ENCODE data around the gene TMEM240. TPM values are rescaled to one million over a fixed set of nuclear protein-coding genes. Genes with fewer than 3 reads are reported as not detected.
A peak's percentile ranks its signal among the peaks of the same experiment; 100 is the strongest.

The TMEM240 gene
- total RNA-seq, 2 donors from 2014 or later = 0.77 to 0.91 TPM

GRCh38 chr1:1537626-1538250 lies 2.7 kb downstream of the TMEM240 start:
- H3K9me3 ChIP-seq = no peaks in the 10 kb centered on the region
- H3K27ac ChIP-seq = no peak overlapping the region
- DNase-seq = no peak
- no peak overlapping the region for H3K4me3 ChIP-seq
- peaks cover 4% of the 10 kb centered on the region for H3K4me1 ChIP-seq
- H3K36me3 ChIP-seq = no peaks in the 10 kb centered on the region
- intact Hi-C loops (cut with DNase I) = no loop called here
- H3K9ac ChIP-seq (ENCODE audit: low read depth in 2 of 2, low read length in 2 of 2) = peak overlapping the region in 1 of 2 donors; percentile 35
- TF ChIP-seq CTCF (IDR thresholded peaks at IDR 0.05) = no peak
- no peaks in the 10 kb centered on the region for H3K27me3 ChIP-seq

GRCh38 chr1:1536938-1537546 lies 3.4 kb downstream of the TMEM240 start:
- H3K4me3 ChIP-seq = no peak overlapping the region
- peaks cover 4% of the 10 kb centered on the region for H3K4me1 ChIP-seq
- no peak overlapping the region for H3K9ac ChIP-seq (ENCODE audit: low read depth in 2 of 2, low read length in 2 of 2)
- intact Hi-C loops (cut with DNase I) = no loop called here
- H3K27me3 ChIP-seq = no peaks in the 10 kb centered on the region
- no peak for DNase-seq
- H3K9me3 ChIP-seq = no peaks in the 10 kb centered on the region
- no peaks in the 10 kb centered on the region for H3K36me3 ChIP-seq
- no peak for TF ChIP-seq CTCF (IDR thresholded peaks at IDR 0.05)
- H3K27ac ChIP-seq = no peak overlapping the region

GRCh38 chr1:1536019-1536937 lies 4.1 kb downstream of the TMEM240 start:
- intact Hi-C loops (cut with DNase I) = no loop called here
- DNase-seq = no peak

GRCh38 chr1:1535201-1536018 lies 5.0 kb downstream of the TMEM240 start:
- H3K36me3 ChIP-seq = no peaks in the 10 kb centered on the region
- H3K27me3 ChIP-seq = no peaks in the 10 kb centered on the region
- no peak for DNase-seq
- intact Hi-C loops (cut with DNase I) = no loop called here
- H3K4me1 ChIP-seq = peaks cover 4% of the 10 kb centered on the region
- TF ChIP-seq CTCF (IDR thresholded peaks at IDR 0.05) = no peak
- H3K9me3 ChIP-seq = no peaks in the 10 kb centered on the region
- H3K27ac ChIP-seq = no peak overlapping the region
- H3K4me3 ChIP-seq = no peak overlapping the region
- H3K9ac ChIP-seq (ENCODE audit: low read depth in 2 of 2, low read length in 2 of 2) = no peak overlapping the region

More at GRCh38 chr1:1536019-1536937, 4.1 kb downstream of the TMEM240 start:
- TF ChIP-seq CTCF (IDR thresholded peaks at IDR 0.05) = no peak
- peaks cover 4% of the 10 kb centered on the region for H3K4me1 ChIP-seq
- no peaks in the 10 kb centered on the region for H3K9me3 ChIP-seq
- H3K36me3 ChIP-seq = no peaks in the 10 kb centered on the region
- H3K4me3 ChIP-seq = no peak overlapping the region
- H3K9ac ChIP-seq (ENCODE audit: low read depth in 2 of 2, low read length in 2 of 2) = no peak overlapping the region
- no peaks in the 10 kb centered on the region for H3K27me3 ChIP-seq
- no peak overlapping the region for H3K27ac ChIP-seq
